GM19455 (cell line): ENCODE data around the gene STAM.
"Not testable (repeated sequence)": the region's sequence is repeated elsewhere in the genome, so short reads cannot be mapped to it uniquely, and the experiment has no call there.

Source experiments
- ATAC-seq: cut with Tn5 transposase; IDR thresholded peaks from one replicate; pipeline ENCODE4 v1.9.1; 2021; ENCODE audit not compliant: unreplicated experiment

Gene STAM

GRCh38 chr10:17643755-17644484 is at the start of gene STAM:
Gene STAM (plus strand): TSS chr10:17644151. CDS start chr10:17644340, 189 bp downstream.
- peak; percentile 93 for ATAC-seq

- no peak for ATAC-seq
Measured at GRCh38 chr10:17597386-17597785, 46.6 kb upstream of the STAM start.

GRCh38 chr10:17599089-17599488 is 44.9 kb upstream of the STAM start:
- no peak for ATAC-seq

GRCh38 chr10:17605936-17606335 is 38.0 kb upstream of the STAM start:
- ATAC-seq: no peak

GRCh38 chr10:17606547-17607040 is 37.4 kb upstream of the STAM start:
- ATAC-seq: no peak

GRCh38 chr10:17607060-17607459 is 36.9 kb upstream of the STAM start:
- no peak for ATAC-seq

- ATAC-seq: peak; percentile 86
Measured at GRCh38 chr10:17607603-17608332, 36.2 kb upstream of the STAM start.

- ATAC-seq: no peak
Measured at GRCh38 chr10:17609523-17610079, 34.4 kb upstream of the STAM start.

- ATAC-seq: peak; percentile 38
Measured at GRCh38 chr10:17616403-17617030, 27.4 kb upstream of the STAM start.

- ATAC-seq: peak; percentile 74
Measured at GRCh38 chr10:17617031-17617911, 26.7 kb upstream of the STAM start, which contains the start of gene HACD1. Gene HACD1 (minus strand): TSS chr10:17617374. CDS start chr10:17617339, 35 bp downstream.

GRCh38 chr10:17622061-17622460 is 21.9 kb upstream of the STAM start:
- no peak for ATAC-seq

GRCh38 chr10:17624996-17625395 is 19.0 kb upstream of the STAM start:
- no peak for ATAC-seq

- ATAC-seq: no peak
Measured at GRCh38 chr10:17626656-17627055, 17.3 kb upstream of the STAM start.

GRCh38 chr10:17632590-17632989 is 11.4 kb upstream of the STAM start:
- ATAC-seq: not testable (repeated sequence)

GRCh38 chr10:17633353-17633752 is 10.6 kb upstream of the STAM start:
- no peak for ATAC-seq

GRCh38 chr10:17637869-17638268 is 6.1 kb upstream of the STAM start:
- no peak for ATAC-seq

- no peak for ATAC-seq
Measured at GRCh38 chr10:17640331-17640816, 3.6 kb upstream of the STAM start.

- peak; percentile 26 for ATAC-seq
Measured at GRCh38 chr10:17643339-17643754, 604 bp upstream of the STAM start.

GRCh38 chr10:17644485-17644943 is 563 bp downstream of the STAM start:
- peak; percentile 38 for ATAC-seq
